HepG2 (cell line): ENCODE measurements around the gene SULT2A1. TPM values are rescaled to one million over a fixed set of nuclear protein-coding genes. Genes with fewer than 3 reads are reported as not detected.

Experiments used
- AGO1 ChIP-seq: fragments of 200-400 bp; formaldehyde crosslinking; IDR thresholded peaks from 2 replicates; pipeline ENCODE4 v1.6.1; 2017; ENCODE audit warnings: mild to moderate bottlenecking, low read depth, low read length, moderate library complexity; ENCODE audit not compliant: poor library complexity, severe bottlenecking
- EEA1 ChIP-seq: sonication (generic); formaldehyde crosslinking; IDR thresholded peaks from 2 replicates; pipeline ENCODE4 v1.5.1; 2020; ENCODE audit warnings: mild to moderate bottlenecking, missing genetic modification reagents, borderline replicate concordance
- ETS1 ChIP-seq: sonication (generic); formaldehyde crosslinking; IDR thresholded peaks from 2 replicates; pipeline ENCODE4 v1.4.0; 2020; ENCODE audit warnings: missing genetic modification reagents
- HOXA9 ChIP-seq: sonication (generic); formaldehyde crosslinking; IDR thresholded peaks from 2 replicates; pipeline ENCODE4 v1.8.1; 2022; ENCODE audit warnings: missing genetic modification reagents, mild to moderate bottlenecking, moderate library complexity, borderline replicate concordance
- ISX ChIP-seq: sonication (generic); formaldehyde crosslinking; conservative IDR thresholded peaks from 2 replicates; pipeline ENCODE4 v1.5.0; 2020; ENCODE audit warnings: missing genetic modification reagents
- MATR3 ChIP-seq: sonication (generic); formaldehyde crosslinking; IDR thresholded peaks from 2 replicates; pipeline ENCODE4 v1.4.0; 2020; ENCODE audit warnings: missing genetic modification reagents
- MEIS1 ChIP-seq: sonication (generic); formaldehyde crosslinking; IDR thresholded peaks from 2 replicates; pipeline ENCODE4 v1.9.0; 2021; ENCODE audit warnings: mild to moderate bottlenecking, missing genetic modification reagents, moderate library complexity, borderline replicate concordance
- NFIC ChIP-seq: IDR thresholded peaks from 2 replicates; pipeline ENCODE4 v1.6.1; 2012; ENCODE audit warnings: mild to moderate bottlenecking, low read length, inconsistent platforms
- ONECUT2 ChIP-seq: sonication (generic); formaldehyde crosslinking; IDR thresholded peaks from 2 replicates; pipeline ENCODE4 v1.4.0; 2020; ENCODE audit warnings: missing genetic modification reagents
- POLR2AphosphoS2 ChIP-seq: IDR thresholded peaks from 2 replicates; pipeline ENCODE4 v1.6.1; 2011; ENCODE audit warnings: low read depth, low read length, improper control_type of control experiment
- RBAK ChIP-seq: sonication (generic); formaldehyde crosslinking; IDR thresholded peaks from 2 replicates; pipeline ENCODE4 v1.5.1; 2020; ENCODE audit warnings: mild to moderate bottlenecking, missing genetic modification reagents
- RCOR2 ChIP-seq: IDR thresholded peaks from 2 replicates; pipeline ENCODE4 v1.6.1; 2016; ENCODE audit warnings: missing biosample characterization, missing genetic modification reagents
- RFXANK ChIP-seq: IDR thresholded peaks from 2 replicates; pipeline ENCODE4 v1.6.1; 2016
- SALL1 ChIP-seq: sonication (generic); formaldehyde crosslinking; IDR thresholded peaks from 2 replicates; pipeline ENCODE4 v1.8.0; 2022; ENCODE audit warnings: mild to moderate bottlenecking, missing genetic modification reagents
- SAP130 ChIP-seq: IDR thresholded peaks from 2 replicates; pipeline ENCODE4 v1.6.1; 2016; ENCODE audit warnings: low read depth
- SCMH1 ChIP-seq: sonication (generic); formaldehyde crosslinking; IDR thresholded peaks from 2 replicates; pipeline ENCODE4 v1.9.0; 2021; ENCODE audit warnings: missing genetic modification reagents, mild to moderate bottlenecking, borderline replicate concordance
- TCF12 ChIP-seq, 2 experiments: fragments of 450-650 bp in 1 of 2; sonication (generic) in 1 of 2; formaldehyde crosslinking in 1 of 2; IDR thresholded peaks; 2 replicates each; pipeline versions ENCODE4 v1.6.1 to v1.8.0; 2017 to 2022; ENCODE audit warnings: antibody characterized with exemption in 1 of 2, mild to moderate bottlenecking in 1 of 2, missing genetic modification reagents in 1 of 2, moderate library complexity in 1 of 2
- TSC22D2 ChIP-seq: sonication (generic); formaldehyde crosslinking; IDR thresholded peaks from 2 replicates; pipeline ENCODE4 v1.5.1; 2020; ENCODE audit warnings: missing genetic modification reagents, mild to moderate bottlenecking, borderline replicate concordance
- U2AF1 ChIP-seq: fragments of 200-400 bp; formaldehyde crosslinking; optimal IDR thresholded peaks from 2 replicates; pipeline ENCODE3; 2017; ENCODE audit warnings: mild to moderate bottlenecking, low read depth, low read length
- ZKSCAN8 ChIP-seq: IDR thresholded peaks from 2 replicates; pipeline ENCODE4 v1.6.1; 2016; ENCODE audit warnings: borderline replicate concordance, missing genetic modification reagents, missing compliant biosample characterization
- ZNF235 ChIP-seq: sonication (generic); formaldehyde crosslinking; IDR thresholded peaks from 2 replicates; pipeline ENCODE4 v1.8.1; 2023; ENCODE audit warnings: mild to moderate bottlenecking, missing genetic modification reagents, borderline replicate concordance
- ZNF33B ChIP-seq: sonication (generic); formaldehyde crosslinking; IDR thresholded peaks from 2 replicates; pipeline ENCODE4 v1.5.1; 2020; ENCODE audit warnings: mild to moderate bottlenecking, missing genetic modification reagents
- ZNF510 ChIP-seq: sonication (generic); formaldehyde crosslinking; IDR thresholded peaks from 2 replicates; pipeline ENCODE4 v1.4.0; 2020; ENCODE audit warnings: low read depth, mild to moderate bottlenecking, missing genetic modification reagents
- ZNF552 ChIP-seq: sonication (generic); formaldehyde crosslinking; IDR thresholded peaks from 2 replicates; pipeline ENCODE4 v1.9.0; 2022; ENCODE audit warnings: missing genetic modification reagents, mild to moderate bottlenecking, borderline replicate concordance
- ZNF556 ChIP-seq: sonication (generic); formaldehyde crosslinking; IDR thresholded peaks from 2 replicates; pipeline ENCODE4 v1.4.0; 2020; ENCODE audit warnings: mild to moderate bottlenecking, missing genetic modification reagents, borderline replicate concordance
- ZNF615 ChIP-seq: sonication (generic); formaldehyde crosslinking; IDR thresholded peaks from 2 replicates; pipeline ENCODE4 v1.5.0; 2020; ENCODE audit warnings: mild to moderate bottlenecking, missing genetic modification reagents, borderline replicate concordance
- ZNF761 ChIP-seq: sonication (generic); formaldehyde crosslinking; conservative IDR thresholded peaks from 2 replicates; pipeline ENCODE4 v1.4.0; 2020; ENCODE audit warnings: mild to moderate bottlenecking, missing genetic modification reagents
- polyA plus RNA-seq, 8 experiments: library from polyadenylated mRNA; depleted of rRNA in 3 of 8; stranded (reverse) in 7 of 8; unstranded in 1 of 8; fragments of >200 nt; fragmentation: Illumina TruSeq in 4 of 8; extraction: Trizol in 4 of 8; gene quantifications; 2 replicates each; pipeline versions ENCODE4 v1.2.1 to v1.2.3, GENCODE V29; 2011 to 2016; ENCODE audit warnings: low read depth in 4 of 8, missing spikeins in 1 of 8, mixed read lengths in 1 of 8; ENCODE audit not compliant: insufficient read depth in 1 of 8
- total RNA-seq, 5 experiments: library from RNA; depleted of rRNA; stranded (reverse); fragments of >200 nt; fragmentation: Illumina TruSeq; extraction: Trizol; gene quantifications; 2 replicates each; pipeline ENCODE4 v1.2.3, GENCODE V29; 2016; ENCODE audit warnings: low read depth in 1 of 5
- TF ChIP-seq, protein P1 (sequence below): sonication (generic); formaldehyde crosslinking; IDR thresholded peaks from 2 replicates; pipeline ENCODE4 v1.9.0; 2021; ENCODE audit warnings: missing genetic modification reagents, borderline replicate concordance
- TF ChIP-seq, protein P2 (sequence below): sonication (generic); formaldehyde crosslinking; conservative IDR thresholded peaks from 2 replicates; pipeline ENCODE4 v1.4.0; 2020; ENCODE audit warnings: missing genetic modification reagents

The SULT2A1 gene
- total and polyA plus RNA-seq, 2 of the 13 experiments (the other 11 are each of a cell fraction or from before 2014, with no cell fraction given) = 137 to 193 TPM

GRCh38 chr19:47886010-47886559 is at the start of gene SULT2A1 (continued):
- TF ChIP-seq ISX (no peak), ZNF235 (CRISPR knock-in tag) (no peak), EEA1 (no peak), ZNF556 (CRISPR knock-in tag) (no peak), ZKSCAN8 (CRISPR knock-in tag) (peak; percentile 70), U2AF1 (no peak), MATR3 (no peak), SCMH1 (CRISPR knock-in tag) (no peak), RFXANK (CRISPR knock-in tag) (no peak), ZNF510 (CRISPR knock-in tag) (no peak), TCF12 (IDR thresholded peaks at IDR 0.05) (no peak), TCF12 (CRISPR knock-in tag; IDR thresholded peaks at IDR 0.05) (no peak), ZNF552 (CRISPR knock-in tag) (no peak), AGO1 (no peak), TSC22D2 (CRISPR knock-in tag) (no peak), ETS1 (CRISPR knock-in tag) (no peak), MEIS1 (CRISPR knock-in tag) (no peak), ZNF761 (CRISPR knock-in tag) (no peak), SALL1 (CRISPR knock-in tag) (peak; percentile 95), SAP130 (CRISPR knock-in tag) (peak; percentile 94), RBAK (no peak), ONECUT2 (peak; percentile 25; the same call in 1 of the 2 replicates), NFIC (peak; percentile 81), POLR2AphosphoS2 (no peak), RCOR2 (CRISPR knock-in tag) (peak; percentile 64; the same call in 1 of the 2 replicates), ZNF615 (CRISPR knock-in tag) (no peak), ZNF33B (CRISPR knock-in tag) (peak; percentile 48; the same call in 1 of the 2 replicates), HOXA9 (CRISPR knock-in tag) (no peak)
- TF ChIP-seq, protein P1, sequence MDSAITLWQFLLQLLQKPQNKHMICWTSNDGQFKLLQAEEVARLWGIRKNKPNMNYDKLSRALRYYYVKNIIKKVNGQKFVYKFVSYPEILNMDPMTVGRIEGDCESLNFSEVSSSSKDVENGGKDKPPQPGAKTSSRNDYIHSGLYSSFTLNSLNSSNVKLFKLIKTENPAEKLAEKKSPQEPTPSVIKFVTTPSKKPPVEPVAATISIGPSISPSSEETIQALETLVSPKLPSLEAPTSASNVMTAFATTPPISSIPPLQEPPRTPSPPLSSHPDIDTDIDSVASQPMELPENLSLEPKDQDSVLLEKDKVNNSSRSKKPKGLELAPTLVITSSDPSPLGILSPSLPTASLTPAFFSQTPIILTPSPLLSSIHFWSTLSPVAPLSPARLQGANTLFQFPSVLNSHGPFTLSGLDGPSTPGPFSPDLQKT (CRISPR knock-in tag) = no peak
- TF ChIP-seq, protein P2, sequence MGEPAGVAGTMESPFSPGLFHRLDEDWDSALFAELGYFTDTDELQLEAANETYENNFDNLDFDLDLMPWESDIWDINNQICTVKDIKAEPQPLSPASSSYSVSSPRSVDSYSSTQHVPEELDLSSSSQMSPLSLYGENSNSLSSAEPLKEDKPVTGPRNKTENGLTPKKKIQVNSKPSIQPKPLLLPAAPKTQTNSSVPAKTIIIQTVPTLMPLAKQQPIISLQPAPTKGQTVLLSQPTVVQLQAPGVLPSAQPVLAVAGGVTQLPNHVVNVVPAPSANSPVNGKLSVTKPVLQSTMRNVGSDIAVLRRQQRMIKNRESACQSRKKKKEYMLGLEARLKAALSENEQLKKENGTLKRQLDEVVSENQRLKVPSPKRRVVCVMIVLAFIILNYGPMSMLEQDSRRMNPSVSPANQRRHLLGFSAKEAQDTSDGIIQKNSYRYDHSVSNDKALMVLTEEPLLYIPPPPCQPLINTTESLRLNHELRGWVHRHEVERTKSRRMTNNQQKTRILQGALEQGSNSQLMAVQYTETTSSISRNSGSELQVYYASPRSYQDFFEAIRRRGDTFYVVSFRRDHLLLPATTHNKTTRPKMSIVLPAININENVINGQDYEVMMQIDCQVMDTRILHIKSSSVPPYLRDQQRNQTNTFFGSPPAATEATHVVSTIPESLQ (CRISPR knock-in tag) = no peak
